SH-SY5Y (cell line): Measurements from ENCODE around the gene MRAS.

Experiments
- GATA2 ChIP-seq: IDR thresholded peaks from 2 replicates; pipeline ENCODE4 v1.6.1; 2011; ENCODE audit warnings: mild to moderate bottlenecking, low read depth, low read length
- GATA3 ChIP-seq: IDR thresholded peaks from 2 replicates; pipeline ENCODE4 v1.6.1; 2011; ENCODE audit warnings: low read depth, mild to moderate bottlenecking, low read length, moderate library complexity

- no peak for TF ChIP-seq GATA2
- no peak for TF ChIP-seq GATA3
Observed at GRCh38 chr3:138405001-138405400, 56.6 kb downstream of the MRAS start.
